ENCODE results near the gene EFNA4. TPM values are rescaled to one million over a fixed set of nuclear protein-coding genes. Genes with fewer than 3 reads are reported as not detected.

Gene EFNA4
- total RNA-seq, 6 donors from 2014 or later = 2.8 to 8.1 (median 7.0) TPM

GRCh38 chr1:155032886-155033285 lies 30.7 kb upstream of the EFNA4 start:
- no peak for ATAC-seq (ENCODE audit: low FRiP score in 2 of 2)
- Histone ChIP-seq H3K9me3 (no peaks in the 10 kb centered on the region), H3K27me3 (no peaks in the 10 kb centered on the region), H3K27ac (no peak overlapping the region), H3K36me3 (no peaks in the 10 kb centered on the region), H3K4me3 (no peak overlapping the region), H3K4me1 (no peaks in the 10 kb centered on the region)
- DNase-seq = no peak
- no peak for TF ChIP-seq POLR2AphosphoS5 (IDR thresholded peaks at IDR 0.05)
- no peak for TF ChIP-seq POLR2A (IDR thresholded peaks at IDR 0.05)
- TF ChIP-seq EP300 (IDR thresholded peaks at IDR 0.05) = no peak
- TF ChIP-seq, protein P1, sequence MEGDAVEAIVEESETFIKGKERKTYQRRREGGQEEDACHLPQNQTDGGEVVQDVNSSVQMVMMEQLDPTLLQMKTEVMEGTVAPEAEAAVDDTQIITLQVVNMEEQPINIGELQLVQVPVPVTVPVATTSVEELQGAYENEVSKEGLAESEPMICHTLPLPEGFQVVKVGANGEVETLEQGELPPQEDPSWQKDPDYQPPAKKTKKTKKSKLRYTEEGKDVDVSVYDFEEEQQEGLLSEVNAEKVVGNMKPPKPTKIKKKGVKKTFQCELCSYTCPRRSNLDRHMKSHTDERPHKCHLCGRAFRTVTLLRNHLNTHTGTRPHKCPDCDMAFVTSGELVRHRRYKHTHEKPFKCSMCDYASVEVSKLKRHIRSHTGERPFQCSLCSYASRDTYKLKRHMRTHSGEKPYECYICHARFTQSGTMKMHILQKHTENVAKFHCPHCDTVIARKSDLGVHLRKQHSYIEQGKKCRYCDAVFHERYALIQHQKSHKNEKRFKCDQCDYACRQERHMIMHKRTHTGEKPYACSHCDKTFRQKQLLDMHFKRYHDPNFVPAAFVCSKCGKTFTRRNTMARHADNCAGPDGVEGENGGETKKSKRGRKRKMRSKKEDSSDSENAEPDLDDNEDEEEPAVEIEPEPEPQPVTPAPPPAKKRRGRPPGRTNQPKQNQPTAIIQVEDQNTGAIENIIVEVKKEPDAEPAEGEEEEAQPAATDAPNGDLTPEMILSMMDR (IDR thresholded peaks at IDR 0.05) = no peak
- WGBS, 2 donors = 87 to 88% methylated on average over 11 of the region's 12 CpGs

- no peaks in the 10 kb centered on the region for H3K27me3 ChIP-seq
- TF ChIP-seq EP300 (IDR thresholded peaks at IDR 0.05) (no peak), POLR2A (IDR thresholded peaks at IDR 0.05) (no peak), POLR2AphosphoS5 (IDR thresholded peaks at IDR 0.05) (no peak)
- TF ChIP-seq, protein P1 (IDR thresholded peaks at IDR 0.05) = no peak
- no peak for DNase-seq
- no peak within 1 kb of the TSS for H3K27ac ChIP-seq
- ATAC-seq (ENCODE audit: low FRiP score in 2 of 2) = no peak
- H3K4me1 ChIP-seq = peaks cover 0 to 4% (median 2%) of the 10 kb centered on the region in 4 donors
- no peaks in the 10 kb centered on the region for H3K36me3 ChIP-seq
- no peak within 1 kb of the TSS for H3K4me3 ChIP-seq
- 95 to 98% methylated on average over 7 to 9 of the region's 9 CpGs for WGBS, 2 donors
- no peaks in the 10 kb centered on the region for H3K9me3 ChIP-seq
Measured at GRCh38 chr1:155033524-155033923, 30.0 kb upstream of the EFNA4 start, which contains the start of the genes DCST1 and DCST2. Gene DCST1, plus strand, starts transcription at chr1:155033824. Its CDS starts 213 bp downstream, at chr1:155034037. Gene DCST2, minus strand, starts transcription at chr1:155033781. Its CDS starts 80 bp downstream, at chr1:155033701.

DNA sequence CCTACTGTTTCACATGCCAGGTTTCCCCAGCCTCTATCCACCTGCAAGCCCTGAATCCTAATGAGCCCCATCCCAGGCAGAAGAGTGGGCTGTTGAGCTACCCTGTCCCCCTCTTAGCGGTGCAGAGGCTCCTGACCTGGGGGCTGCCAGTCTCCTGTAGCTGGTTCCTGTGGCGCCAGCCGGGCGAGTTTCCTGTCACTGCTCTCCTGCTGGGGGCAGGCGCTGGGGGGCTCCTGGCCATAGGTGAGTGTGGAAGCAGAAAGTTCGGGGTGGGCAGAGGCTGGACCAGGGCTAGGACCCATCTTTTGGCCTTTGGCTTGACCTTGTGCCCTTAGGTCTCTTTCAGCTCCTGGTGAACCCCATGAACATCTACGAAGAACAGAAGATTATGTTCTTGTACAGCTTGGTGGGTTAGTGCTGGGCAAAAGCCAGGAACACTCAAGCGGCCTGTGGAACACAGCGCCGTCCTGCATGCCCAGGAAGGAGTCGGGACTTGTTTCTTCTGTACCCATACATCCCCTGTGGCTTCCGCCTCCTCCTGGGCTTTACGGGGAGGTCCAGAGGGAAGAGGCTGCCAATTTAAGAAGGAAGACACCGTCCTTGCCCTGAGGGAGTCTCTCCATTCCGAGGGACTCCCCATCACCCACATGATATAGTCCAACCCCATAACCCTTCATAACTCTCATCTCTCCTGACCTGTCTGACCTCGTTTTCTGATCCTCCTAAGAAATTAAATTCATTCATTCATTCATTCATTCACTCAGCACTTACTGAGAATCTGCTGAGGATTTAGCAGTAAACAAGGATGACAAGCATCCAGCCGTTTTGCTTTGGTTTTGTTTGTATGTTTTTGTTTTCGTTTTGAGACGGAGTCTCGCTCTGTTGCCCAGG lies 29.0 kb upstream of the EFNA4 start:
- Histone ChIP-seq H3K9me3 (no peaks in the 10 kb centered on the region), H3K4me1 (peaks cover 5 to 13% (median 9%) of the 10 kb centered on the region in 4 donors), H3K27me3 (no peaks in the 10 kb centered on the region), H3K4me3 (no peak overlapping the region), H3K36me3 (no peaks in the 10 kb centered on the region), H3K27ac (no peak overlapping the region)
- TF ChIP-seq POLR2AphosphoS5 (IDR thresholded peaks at IDR 0.05) (no peak), POLR2A (IDR thresholded peaks at IDR 0.05) (no peak), EP300 (IDR thresholded peaks at IDR 0.05) (no peak)
- TF ChIP-seq, protein P1 (IDR thresholded peaks at IDR 0.05) = no peak
- ATAC-seq (ENCODE audit: low FRiP score in 2 of 2) (no peak), DNase-seq (no peak)
- 82 to 90% methylated on average over 17 to 20 of the region's 20 CpGs for WGBS, 2 donors

GRCh38 chr1:155035936-155036335 lies 27.6 kb upstream of the EFNA4 start:
- no peak for DNase-seq
- TF ChIP-seq POLR2AphosphoS5 (IDR thresholded peaks at IDR 0.05) (no peak), EP300 (IDR thresholded peaks at IDR 0.05) (no peak), POLR2A (IDR thresholded peaks at IDR 0.05) (no peak)
- TF ChIP-seq, protein P1 (IDR thresholded peaks at IDR 0.05) = no peak
- no peak overlapping the region for H3K4me3 ChIP-seq
- H3K27ac ChIP-seq = no peak overlapping the region
- no peaks in the 10 kb centered on the region for H3K36me3 ChIP-seq
- 76 to 81% methylated on average over 2 of the region's 2 CpGs for WGBS, 2 donors
- H3K4me1 ChIP-seq = peaks cover 5 to 13% (median 9%) of the 10 kb centered on the region in 4 donors
- H3K27me3 ChIP-seq = no peaks in the 10 kb centered on the region
- H3K9me3 ChIP-seq = no peaks in the 10 kb centered on the region
- ATAC-seq (ENCODE audit: low FRiP score in 2 of 2) = no peak
